Measurements from ENCODE around the gene TEPSIN. TPM values are rescaled to one million over a fixed set of nuclear protein-coding genes. Genes with fewer than 3 reads are reported as not detected.
A peak's percentile ranks its signal among the peaks of the same experiment; 100 is the strongest.

TEPSIN gene
- total RNA-seq, 2 experiments from 2014 or later = 55.0 to 55.4 TPM

DNA sequence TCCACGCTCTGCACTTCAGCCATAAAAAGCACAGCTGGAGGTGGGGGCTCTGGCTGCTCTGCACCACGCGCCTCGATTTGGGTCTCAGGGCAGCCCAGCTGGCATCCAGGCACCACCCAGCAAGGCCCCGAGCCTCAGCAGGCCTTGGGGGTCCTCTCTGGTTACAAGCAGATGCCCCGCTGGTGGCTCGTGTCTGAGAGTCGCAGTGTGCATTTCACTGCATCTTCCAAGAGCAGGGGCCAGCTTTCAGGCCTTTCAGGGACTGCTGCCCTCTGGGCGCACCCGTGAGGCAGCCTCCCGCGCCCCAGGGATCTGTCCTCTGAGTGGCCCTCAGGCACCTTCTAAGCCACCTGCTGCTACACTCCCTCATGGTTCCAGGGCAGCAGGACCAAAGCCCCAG is 25.8 kb upstream of the TEPSIN start:
- Mint-ChIP-seq H3K27ac (no peak overlapping the region), H3K4me1 (peaks cover 1% of the 10 kb centered on the region), H3K4me3 (no peak overlapping the region), H3K9me3 (no peaks in the 10 kb centered on the region), H3K27me3 (no peaks in the 10 kb centered on the region), H3K36me3 (ENCODE audit: low read depth) (peaks cover 48% of the 10 kb centered on the region)
- ChIA-PET POLR2A (no interaction called here), CTCF (interaction anchor here (1.1 kb wide), 1 partner anchor 220 kb away, joined by 3 read pairs; no protein-coding TSS in a partner anchor)
- DNase-seq = no peak

DNA sequence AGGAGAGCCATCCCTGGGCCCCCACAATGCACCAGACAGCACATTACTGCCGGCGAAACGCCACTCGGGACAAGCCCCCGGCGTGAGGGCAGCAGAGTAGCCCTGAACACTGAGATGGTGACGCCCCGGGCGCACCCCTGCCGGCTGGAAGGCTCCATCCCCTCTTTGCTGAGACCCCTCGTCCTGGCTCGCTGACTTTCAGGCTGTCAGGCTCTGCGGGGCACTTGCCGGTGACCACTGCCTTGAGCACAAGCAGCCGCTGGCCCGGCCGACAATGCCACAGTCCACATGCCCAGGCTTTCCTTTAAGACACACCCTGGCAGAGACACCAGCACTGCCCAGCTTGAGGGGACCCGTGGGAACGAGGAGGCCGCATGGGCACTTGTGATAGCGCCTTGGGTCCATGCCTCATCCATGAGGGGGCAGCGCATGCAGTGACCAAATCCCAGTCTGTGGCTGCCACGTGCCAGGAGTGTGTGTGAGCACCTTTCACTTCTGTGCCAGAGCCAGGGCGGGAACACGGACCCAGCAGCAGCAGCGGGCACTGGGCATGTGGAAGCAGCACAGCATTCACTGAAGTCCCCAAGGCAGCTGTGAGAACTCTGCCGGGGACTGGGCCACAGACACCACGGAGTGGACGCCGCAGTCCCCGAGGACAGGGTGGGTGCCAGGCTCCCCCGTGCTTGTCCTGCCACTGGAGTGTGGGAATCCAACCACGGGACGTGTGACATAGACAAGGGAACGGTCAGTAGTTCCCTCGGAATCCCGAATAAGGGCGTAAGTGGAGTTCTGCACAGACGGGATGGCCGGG is 24.7 kb upstream of the TEPSIN start:
- Mint-ChIP-seq H3K27ac (no peak overlapping the region), H3K4me1 (peaks cover 1% of the 10 kb centered on the region), H3K4me3 (no peak overlapping the region), H3K27me3 (no peaks in the 10 kb centered on the region), H3K9me3 (no peaks in the 10 kb centered on the region), H3K36me3 (ENCODE audit: low read depth) (peaks cover 37% of the 10 kb centered on the region)
- ChIA-PET CTCF (interaction anchor here (1.3 kb wide), 1 partner anchor 11 kb away, joined by 4 read pairs; no protein-coding TSS in a partner anchor), POLR2A (no interaction called here)
- DNase-seq = no peak

DNA sequence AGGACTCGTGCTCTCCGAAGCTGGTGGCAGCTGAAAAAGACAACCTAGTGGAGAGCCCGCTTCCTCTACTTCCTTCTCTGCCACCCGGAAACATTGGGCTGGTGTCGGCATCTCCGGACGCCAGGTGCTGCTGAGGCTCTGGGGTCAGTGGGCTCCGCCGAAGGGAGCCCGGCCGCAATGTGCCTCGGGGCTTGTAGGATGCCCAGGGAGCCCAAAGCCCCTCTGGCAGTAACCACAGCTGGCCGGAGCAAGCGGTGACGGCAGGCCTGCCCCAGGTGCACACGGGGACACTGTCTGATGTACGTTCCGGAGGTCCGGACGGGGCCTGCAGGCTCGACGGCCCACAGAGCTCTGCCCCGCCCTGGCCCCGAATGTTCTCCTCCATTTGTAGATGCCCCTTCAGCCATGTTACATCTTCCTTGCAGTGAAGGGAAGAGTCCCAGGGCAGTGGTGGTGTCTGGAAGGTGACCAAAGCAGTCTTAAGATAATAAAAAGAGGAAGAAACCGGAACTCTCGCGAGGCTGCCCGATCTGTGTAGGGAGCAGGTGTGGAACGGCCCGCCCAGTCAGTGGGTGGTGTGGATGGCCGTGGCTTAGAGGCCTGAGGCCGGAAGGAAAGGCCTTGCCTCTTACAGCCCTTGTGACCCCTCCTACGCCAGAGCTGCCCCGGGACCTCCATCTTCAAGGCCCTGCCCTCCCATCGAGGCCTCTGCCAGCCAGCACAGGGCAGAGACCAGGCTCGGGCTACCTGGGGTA is 22.9 kb upstream of the TEPSIN start:
- no peak overlapping the region for H3K27ac Mint-ChIP-seq
- H3K36me3 Mint-ChIP-seq (ENCODE audit: low read depth) = peaks cover 32% of the 10 kb centered on the region
- ChIA-PET POLR2A (no interaction called here), CTCF (interaction anchor here (1.3 kb wide), 1 partner anchor 9 kb away, joined by 4 read pairs; no protein-coding TSS in a partner anchor)
- H3K4me3 Mint-ChIP-seq = no peak overlapping the region
- DNase-seq = no peak
- no peaks in the 10 kb centered on the region for H3K9me3 Mint-ChIP-seq
- H3K27me3 Mint-ChIP-seq = no peaks in the 10 kb centered on the region
- peaks cover 1% of the 10 kb centered on the region for H3K4me1 Mint-ChIP-seq

- CTCF ChIA-PET = no interaction called here
Measured at GRCh38 chr17:81261096-81261495, 22.2 kb upstream of the TEPSIN start.

DNA sequence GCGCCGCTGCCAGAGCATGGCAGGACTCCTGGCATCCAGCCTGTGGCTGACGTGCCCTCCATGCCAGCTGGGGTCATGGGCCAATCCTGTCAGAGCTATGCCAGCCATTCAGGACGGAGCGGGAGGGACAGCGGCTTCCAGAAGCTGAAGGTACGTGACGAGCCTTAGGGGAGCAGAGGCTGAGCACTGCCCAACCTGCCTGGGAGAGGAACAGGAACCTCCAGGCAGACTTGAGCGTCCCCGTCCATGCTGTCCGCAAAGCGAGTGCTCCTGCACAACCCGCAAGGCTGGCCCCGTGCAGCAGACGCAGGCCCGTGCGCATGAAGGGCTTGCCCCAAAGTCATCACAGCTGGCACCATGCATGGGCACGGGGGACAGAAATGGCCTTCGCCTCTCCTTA is 21.8 kb upstream of the TEPSIN start:
- Mint-ChIP-seq H3K9me3 (no peaks in the 10 kb centered on the region), H3K36me3 (ENCODE audit: low read depth) (peaks cover 25% of the 10 kb centered on the region), H3K27me3 (no peaks in the 10 kb centered on the region), H3K27ac (no peak overlapping the region), H3K4me3 (no peak overlapping the region), H3K4me1 (no peaks in the 10 kb centered on the region)
- ChIA-PET CTCF (no interaction called here), POLR2A (no interaction called here)
- DNase-seq = no peak

More at GRCh38 chr17:81261096-81261495, 22.2 kb upstream of the TEPSIN start:
- Mint-ChIP-seq H3K4me1 (peaks cover 1% of the 10 kb centered on the region), H3K9me3 (no peaks in the 10 kb centered on the region), H3K27me3 (no peaks in the 10 kb centered on the region), H3K27ac (no peak overlapping the region), H3K4me3 (no peak overlapping the region), H3K36me3 (ENCODE audit: low read depth) (peaks cover 30% of the 10 kb centered on the region)
- DNase-seq = no peak
- POLR2A ChIA-PET = no interaction called here

GRCh38 chr17:81260171-81260570 is 21.3 kb upstream of the TEPSIN start:
- CTCF ChIA-PET = no interaction called here
- Mint-ChIP-seq H3K4me3 (no peak overlapping the region), H3K36me3 (ENCODE audit: low read depth) (peaks cover 20% of the 10 kb centered on the region)

DNA sequence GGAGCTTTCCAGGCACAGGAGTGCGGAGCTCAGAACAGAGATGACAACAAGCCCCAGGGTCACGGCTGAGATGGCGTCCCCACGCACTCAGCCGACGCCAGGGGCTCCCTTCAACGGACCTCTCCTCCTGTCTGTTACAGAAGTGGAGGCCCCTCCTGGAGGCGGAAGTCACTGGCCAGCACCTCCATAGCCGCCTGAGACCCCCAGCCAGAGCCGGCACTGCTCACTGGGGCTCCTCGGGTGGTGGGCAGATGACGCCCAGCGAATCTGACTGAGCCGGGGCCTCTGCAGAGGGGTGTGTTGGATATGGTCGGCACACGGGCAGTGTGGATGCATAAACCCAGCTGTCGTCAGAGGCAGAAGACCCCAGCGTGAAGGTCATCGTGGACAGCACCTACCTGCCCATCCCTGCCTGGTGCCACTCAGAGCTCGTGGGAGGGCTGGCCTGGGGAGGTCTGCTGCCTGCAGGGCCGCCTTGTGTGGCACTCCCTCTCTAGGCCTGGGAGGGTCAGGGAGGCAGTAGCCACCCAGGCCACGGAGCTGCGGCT is 20.3 kb upstream of the TEPSIN start:
- DNase-seq = no peak
- ChIA-PET POLR2A (no interaction called here), CTCF (no interaction called here)
- no peaks in the 10 kb centered on the region for H3K9me3 Mint-ChIP-seq
- peaks cover 13% of the 10 kb centered on the region for H3K36me3 Mint-ChIP-seq (ENCODE audit: low read depth)
- H3K4me1 Mint-ChIP-seq = no peaks in the 10 kb centered on the region
- H3K27ac Mint-ChIP-seq = no peak overlapping the region
- no peak overlapping the region for H3K4me3 Mint-ChIP-seq
- H3K27me3 Mint-ChIP-seq = no peaks in the 10 kb centered on the region

More at GRCh38 chr17:81260171-81260570, 21.3 kb upstream of the TEPSIN start:
- Mint-ChIP-seq H3K27me3 (no peaks in the 10 kb centered on the region), H3K4me1 (no peaks in the 10 kb centered on the region), H3K27ac (no peak overlapping the region), H3K9me3 (no peaks in the 10 kb centered on the region)
- DNase-seq = no peak
- POLR2A ChIA-PET = no interaction called here

GRCh38 chr17:81258292-81258691 is 19.4 kb upstream of the TEPSIN start:
- H3K4me3 Mint-ChIP-seq = no peak overlapping the region
- no peak for DNase-seq
- H3K27ac Mint-ChIP-seq = no peak overlapping the region
- CTCF ChIA-PET = no interaction called here
- peaks cover 20% of the 10 kb centered on the region for H3K36me3 Mint-ChIP-seq (ENCODE audit: low read depth)
- no peaks in the 10 kb centered on the region for H3K9me3 Mint-ChIP-seq
- peaks cover 6% of the 10 kb centered on the region for H3K4me1 Mint-ChIP-seq
- POLR2A ChIA-PET = no interaction called here
- no peaks in the 10 kb centered on the region for H3K27me3 Mint-ChIP-seq

GRCh38 chr17:81257533-81257932 is 18.7 kb upstream of the TEPSIN start:
- ChIA-PET POLR2A (no interaction called here), CTCF (no interaction called here)
- no peak for DNase-seq
- no peaks in the 10 kb centered on the region for H3K9me3 Mint-ChIP-seq
- H3K27ac Mint-ChIP-seq = no peak overlapping the region
- H3K27me3 Mint-ChIP-seq = no peaks in the 10 kb centered on the region
- H3K4me1 Mint-ChIP-seq = peaks cover 8% of the 10 kb centered on the region
- peaks cover 19% of the 10 kb centered on the region for H3K36me3 Mint-ChIP-seq (ENCODE audit: low read depth)
- no peak overlapping the region for H3K4me3 Mint-ChIP-seq

GRCh38 chr17:81256616-81257015 is 17.8 kb upstream of the TEPSIN start:
- peaks cover 8% of the 10 kb centered on the region for H3K4me1 Mint-ChIP-seq
- DNase-seq = no peak
- ChIA-PET CTCF (no interaction called here), POLR2A (no interaction called here)
- no peaks in the 10 kb centered on the region for H3K9me3 Mint-ChIP-seq
- no peaks in the 10 kb centered on the region for H3K27me3 Mint-ChIP-seq
- H3K4me3 Mint-ChIP-seq = no peak overlapping the region
- H3K36me3 Mint-ChIP-seq (ENCODE audit: low read depth) = peaks cover 19% of the 10 kb centered on the region
- H3K27ac Mint-ChIP-seq = no peak overlapping the region

DNA sequence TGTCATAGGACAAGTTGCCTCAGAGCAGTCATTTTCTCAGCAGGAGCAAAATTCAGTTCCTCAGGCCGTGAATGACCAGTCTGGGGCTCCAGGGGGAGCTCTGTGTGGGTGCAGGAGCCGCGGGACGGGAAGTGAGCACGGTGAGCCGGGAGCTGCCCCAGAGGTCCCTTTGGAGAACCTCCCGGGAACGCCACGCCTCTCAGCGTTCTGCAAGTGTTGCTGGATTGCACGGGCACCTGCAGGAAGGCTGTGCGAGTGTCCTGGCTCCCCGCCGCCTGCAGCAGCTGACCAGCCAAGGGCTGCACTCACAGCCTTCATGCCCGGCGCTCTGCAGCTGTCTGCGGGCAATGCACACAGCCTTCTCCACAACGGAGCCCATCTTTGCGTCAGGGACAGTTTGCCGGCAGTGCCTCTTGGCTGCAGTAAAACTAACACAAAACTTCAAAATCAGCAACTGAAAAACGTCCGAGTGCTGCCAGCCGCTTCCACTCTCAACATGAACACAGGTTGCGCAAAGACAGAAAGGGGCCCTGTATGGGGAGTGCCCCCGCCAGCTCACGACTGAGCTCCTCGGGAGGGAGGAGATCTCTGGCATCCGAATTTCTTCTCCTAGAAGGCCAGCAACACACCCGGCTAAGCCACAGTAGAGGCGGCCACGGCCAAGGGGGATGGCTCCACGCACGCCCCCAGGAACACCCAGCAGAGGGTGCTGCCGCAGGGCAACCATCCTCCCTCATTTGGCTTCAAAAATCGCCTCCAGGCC is 16.3 kb upstream of the TEPSIN start:
- H3K36me3 Mint-ChIP-seq (ENCODE audit: low read depth) = peaks cover 23% of the 10 kb centered on the region
- no peaks in the 10 kb centered on the region for H3K9me3 Mint-ChIP-seq
- ChIA-PET POLR2A (no interaction called here), CTCF (no interaction called here)
- no peak overlapping the region for H3K27ac Mint-ChIP-seq
- no peaks in the 10 kb centered on the region for H3K27me3 Mint-ChIP-seq
- peaks cover 8% of the 10 kb centered on the region for H3K4me1 Mint-ChIP-seq
- DNase-seq = no peak
- H3K4me3 Mint-ChIP-seq = no peak overlapping the region

GRCh38 chr17:81253358-81254131 is 14.7 kb upstream of the TEPSIN start:
- CTCF ChIA-PET = interaction anchor here (0.8 to 1.9 kb wide), 8 partner anchors 9 to 616 kb away, joined by 3 to 13 read pairs (median 3); partner anchors contain the start of genes NDUFAF8 and TEPSIN
- POLR2A ChIA-PET = no interaction called here
- peaks cover 8% of the 10 kb centered on the region for H3K4me1 Mint-ChIP-seq
- peaks cover 30% of the 10 kb centered on the region for H3K36me3 Mint-ChIP-seq (ENCODE audit: low read depth)
- H3K4me3 Mint-ChIP-seq = peak overlapping the region; percentile 0
- H3K9me3 Mint-ChIP-seq = no peaks in the 10 kb centered on the region
- peak overlapping the region; percentile 33 for H3K27ac Mint-ChIP-seq
- peak; percentile 57 for DNase-seq
- H3K27me3 Mint-ChIP-seq = no peaks in the 10 kb centered on the region

Measured in activated CD4-positive, alpha-beta memory T cell treated with anti-CD3 and anti-CD28 coated beads, Interleukin-2, amount 10 ng/mL, durations not matched to agents 7 days and 5 days (primary cell).